Measurements from ENCODE around the gene GPR26. TPM values are rescaled to one million over a fixed set of nuclear protein-coding genes. Genes with fewer than 3 reads are reported as not detected.

The GPR26 gene
- total and polyA plus RNA-seq, 11 donors: not detected

GRCh38 chr10:123635131-123635530, 31.0 kb upstream of the GPR26 start:
- intact Hi-C loops (cut with DNase I): no loop called here
- H3K9me3 ChIP-seq: peaks cover 0 to 12% (median 0%) of the 10 kb centered on the region in 12 donors
- no peak overlapping the region for H3K4me3 ChIP-seq
- no peak overlapping the region for H3K27ac ChIP-seq
- H3K4me1 ChIP-seq: no peaks in the 10 kb centered on the region
- no peak for DNase-seq
- TF ChIP-seq POLR2A (IDR thresholded peaks at IDR 0.05): no peak
- 70 to 82% (median 78%) methylated on average over 5 of the region's 5 CpGs for WGBS, 4 donors
- H3K36me3 ChIP-seq: no peaks in the 10 kb centered on the region
- no peak for ATAC-seq
- peaks cover 0 to 37% (median 0%) of the 10 kb centered on the region in 9 donors for H3K27me3 ChIP-seq

- H3K27ac ChIP-seq: no peak overlapping the region
- ATAC-seq (no peak), DNase-seq (no peak)
- intact Hi-C loops (cut with DNase I): no loop called here
- peaks cover 0 to 41% (median 0%) of the 10 kb centered on the region in 9 donors for H3K27me3 ChIP-seq
- no peak overlapping the region for H3K4me3 ChIP-seq
- WGBS, 4 donors: 34 to 42% (median 38%) methylated on average over 2 of the region's 2 CpGs
- H3K9me3 ChIP-seq: peaks cover 0 to 12% (median 0%) of the 10 kb centered on the region in 12 donors
- H3K36me3 ChIP-seq: no peaks in the 10 kb centered on the region
- no peak for TF ChIP-seq CTCF (IDR thresholded peaks at IDR 0.05)
- H3K4me1 ChIP-seq: no peaks in the 10 kb centered on the region
These were observed 30.4 kb upstream of the GPR26 start for GRCh38 chr10:123635745-123636144.

- ATAC-seq: no peak
- Histone ChIP-seq H3K27ac (no peak overlapping the region), H3K27me3 (peaks cover 0 to 43% (median 0%) of the 10 kb centered on the region in 9 donors), H3K36me3 (no peaks in the 10 kb centered on the region), H3K9me3 (peaks cover 0 to 6% (median 0%) of the 10 kb centered on the region in 12 donors), H3K4me3 (no peak overlapping the region), H3K4me1 (no peaks in the 10 kb centered on the region)
- DNase-seq: no peak
- intact Hi-C loops (cut with DNase I): no loop called here
- WGBS, 4 donors: 75 to 84% (median 80%) methylated on average over 8 of the region's 8 CpGs
- TF ChIP-seq POLR2A (IDR thresholded peaks at IDR 0.05): no peak
- TF ChIP-seq CTCF (IDR thresholded peaks at IDR 0.05): no peak
These were observed 29.4 kb upstream of the GPR26 start for GRCh38 chr10:123636598-123637325.

- WGBS, 4 donors: 63 to 73% (median 66%) methylated on average over 6 of the region's 6 CpGs
- intact Hi-C loops (cut with DNase I): no loop called here
- no peak overlapping the region for H3K4me3 ChIP-seq
- H3K27ac ChIP-seq: no peak overlapping the region
- peaks cover 0 to 43% (median 0%) of the 10 kb centered on the region in 9 donors for H3K27me3 ChIP-seq
- peaks cover 0 to under 1% (median 0%) of the 10 kb centered on the region in 12 donors for H3K9me3 ChIP-seq
- ATAC-seq (no peak), DNase-seq (no peak)
- no peaks in the 10 kb centered on the region for H3K36me3 ChIP-seq
- TF ChIP-seq CTCF (IDR thresholded peaks at IDR 0.05): no peak
- TF ChIP-seq POLR2A (IDR thresholded peaks at IDR 0.05): no peak
- H3K4me1 ChIP-seq: no peaks in the 10 kb centered on the region
These were observed 28.8 kb upstream of the GPR26 start for GRCh38 chr10:123637326-123637880.
